ENCODE measurements around the gene CCSER2. TPM values are rescaled to one million over a fixed set of nuclear protein-coding genes. Genes with fewer than 3 reads are reported as not detected.
"Not testable (repeated sequence)": the region's sequence is repeated elsewhere in the genome, so short reads cannot be mapped to it uniquely, and the experiment has no call there.

CCSER2 gene
- polyA plus RNA-seq, 3 donors = 24.7 to 28.5 (median 24.8) TPM

GRCh38 chr10:84511709-84512285, 183.4 kb downstream of the CCSER2 start:
- DNase-seq = no peak

- DNase-seq = no peak
Observed at GRCh38 chr10:84517554-84517953, 189.2 kb downstream of the CCSER2 start.

- DNase-seq = no peak
Observed at GRCh38 chr10:84519235-84519634, 190.8 kb downstream of the CCSER2 start.

- no peak for DNase-seq
Observed at GRCh38 chr10:84521013-84521412, 192.6 kb downstream of the CCSER2 start.

GRCh38 chr10:84521468-84521867, 193.1 kb downstream of the CCSER2 start:
- no peak for DNase-seq

- DNase-seq = no peak
Observed at GRCh38 chr10:84522612-84523462, 194.4 kb downstream of the CCSER2 start.

- peak; percentile 76 for DNase-seq
Observed at GRCh38 chr10:84523526-84523925, 195.1 kb downstream of the CCSER2 start.

GRCh38 chr10:84524435-84524834, 196.0 kb downstream of the CCSER2 start:
- DNase-seq = no peak

- DNase-seq = no peak
Observed at GRCh38 chr10:84525120-84525806, 196.9 kb downstream of the CCSER2 start.

- not testable (repeated sequence) for DNase-seq
Observed at GRCh38 chr10:84525807-84526182, 197.4 kb downstream of the CCSER2 start.

GRCh38 chr10:84527386-84527785, 199.0 kb downstream of the CCSER2 start:
- DNase-seq = not testable (repeated sequence)

GRCh38 chr10:84528526-84528925, 200.1 kb downstream of the CCSER2 start:
- DNase-seq = not testable (repeated sequence)

GRCh38 chr10:84530724-84531325, 202.4 kb downstream of the CCSER2 start:
- DNase-seq = no peak

GRCh38 chr10:84531396-84531795, 203.0 kb downstream of the CCSER2 start:
- DNase-seq = no peak

GRCh38 chr10:84534168-84534567, 205.8 kb downstream of the CCSER2 start:
- DNase-seq = no peak

- DNase-seq = peak; percentile 68
Observed at GRCh38 chr10:84537447-84537931, 209.1 kb downstream of the CCSER2 start.

GRCh38 chr10:84538036-84538435, 209.6 kb downstream of the CCSER2 start:
- no peak for DNase-seq

- DNase-seq = no peak
Observed at GRCh38 chr10:84539216-84539615, 210.8 kb downstream of the CCSER2 start.

- DNase-seq = no peak
Observed at GRCh38 chr10:84540022-84540616, 211.7 kb downstream of the CCSER2 start.

- DNase-seq = no peak
Observed at GRCh38 chr10:84540617-84541288, 212.4 kb downstream of the CCSER2 start.

- DNase-seq = no peak
Observed at GRCh38 chr10:84541289-84541637, 212.9 kb downstream of the CCSER2 start.

All from renal pelvis (tissue), 4 donors.